Measurements from ENCODE around the gene TUT4.

Gene TUT4

DNA sequence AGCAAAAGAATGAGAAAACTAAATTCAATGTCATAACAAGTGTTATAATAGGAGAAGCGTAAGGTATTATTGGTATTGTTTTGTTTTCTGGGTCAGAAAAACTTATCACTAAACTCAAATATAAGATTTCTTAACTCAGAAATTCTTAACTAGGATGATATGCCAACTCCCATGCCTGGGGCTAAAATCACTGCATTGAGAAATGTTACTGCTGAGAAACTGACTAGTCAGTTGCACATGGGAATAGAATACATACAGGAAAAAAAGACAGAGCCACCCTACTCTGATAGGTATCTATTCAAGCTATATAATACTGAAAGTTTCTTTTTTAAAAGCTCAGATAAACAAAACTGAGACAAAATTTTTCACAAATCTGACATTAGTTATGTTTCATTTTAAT, 92.2 kb downstream of the TUT4 start:
- ATAC-seq = no peak

GRCh38 chr1:52455686-52456085, 97.2 kb downstream of the TUT4 start:
- no peak for ATAC-seq

- no peak for ATAC-seq
These were observed 98.1 kb downstream of the TUT4 start for GRCh38 chr1:52454779-52455178.

DNA sequence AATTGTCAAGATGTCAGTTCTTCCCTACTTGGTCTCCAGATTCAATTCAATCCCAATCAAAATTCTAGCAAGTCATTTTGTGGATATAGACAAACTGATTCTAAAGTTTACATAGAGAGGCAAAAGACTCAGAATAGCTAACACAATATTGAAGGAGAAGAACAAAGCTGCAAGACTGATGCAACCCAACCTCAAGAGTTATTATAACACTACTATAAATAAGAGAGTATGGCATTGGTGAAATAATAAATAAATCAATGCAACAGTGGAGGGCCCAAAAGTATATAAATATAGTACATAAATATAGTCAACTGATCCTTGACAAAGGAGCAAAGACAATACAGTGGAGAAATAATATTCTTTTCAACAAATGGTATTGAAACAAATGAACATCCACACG, 98.8 kb downstream of the TUT4 start:
- no peak for ATAC-seq

DNA sequence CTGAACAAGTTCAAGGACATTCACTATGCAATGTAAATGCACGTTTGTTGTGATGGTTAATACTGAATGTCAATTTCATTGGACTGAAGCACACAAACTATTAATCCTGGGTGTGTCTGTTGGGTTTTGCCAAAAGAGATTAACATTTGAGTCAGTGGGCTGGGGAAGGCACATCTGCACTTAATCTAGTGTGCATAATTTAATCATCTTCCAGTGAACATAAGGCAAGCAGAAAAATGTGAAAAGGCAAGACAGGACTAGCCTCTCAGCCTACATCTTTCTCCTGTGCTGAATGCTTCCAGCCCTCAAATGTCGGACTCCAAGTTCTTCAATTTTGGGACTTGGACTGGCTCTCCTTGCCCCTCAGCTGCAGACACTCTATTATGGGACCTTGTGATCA, 108.4 kb downstream of the TUT4 start:
- no peak for ATAC-seq

GRCh38 chr1:52439976-52440375, 112.9 kb downstream of the TUT4 start:
- no peak for ATAC-seq

- ATAC-seq = no peak
These were observed 116.1 kb downstream of the TUT4 start for GRCh38 chr1:52436817-52437216.

DNA sequence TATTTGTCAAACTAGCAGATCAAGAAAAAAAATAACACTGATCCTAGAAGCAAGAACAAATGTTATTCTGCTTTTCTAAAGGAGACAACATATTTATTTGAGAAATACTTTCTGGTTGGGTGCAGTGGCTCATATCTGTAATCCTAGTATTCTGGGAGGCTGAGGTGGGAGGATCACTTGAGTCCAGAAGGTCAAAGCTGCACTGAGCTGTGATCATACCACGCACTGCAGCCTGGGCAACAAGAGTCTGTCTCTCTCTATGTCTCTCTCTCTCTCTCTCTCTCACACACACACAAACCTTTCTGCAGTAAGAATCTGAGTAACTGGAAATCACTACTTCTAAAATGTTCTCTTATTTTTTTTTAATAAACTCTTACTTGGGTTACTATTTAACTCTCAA, 117.2 kb downstream of the TUT4 start:
- ATAC-seq = no peak

GRCh38 chr1:52435211-52435610, 117.7 kb downstream of the TUT4 start:
- ATAC-seq = no peak

GRCh38 chr1:52432807-52433206, 120.1 kb downstream of the TUT4 start:
- no peak for ATAC-seq

GRCh38 chr1:52427152-52427551, 125.7 kb downstream of the TUT4 start:
- no peak for ATAC-seq

GRCh38 chr1:52426371-52426770, 126.5 kb downstream of the TUT4 start:
- ATAC-seq = no peak

DNA sequence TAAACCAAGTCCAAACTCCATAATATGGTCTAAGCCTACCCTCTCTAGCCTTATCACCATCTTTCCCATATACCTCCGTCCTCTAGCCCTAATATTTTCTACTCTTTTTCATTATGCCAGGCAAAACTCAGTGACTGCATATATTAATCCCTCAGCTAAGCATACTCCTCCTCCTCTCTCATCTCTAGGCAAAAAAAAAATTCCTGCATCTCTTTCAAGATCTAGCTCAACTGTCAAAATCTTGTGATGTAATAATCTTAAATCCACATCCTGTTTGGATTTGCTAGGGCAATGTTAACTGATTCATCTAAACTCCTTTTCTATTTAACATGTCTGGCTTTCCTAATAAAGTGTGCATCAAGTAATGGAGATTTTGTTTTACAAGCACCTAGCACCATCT, 128.1 kb downstream of the TUT4 start:
- no peak for ATAC-seq

- peak; percentile 78 to 82 for ATAC-seq
These were observed 128.7 kb downstream of the TUT4 start for GRCh38 chr1:52424231-52424636.

- ATAC-seq = peak; percentile 86 to 89
These were observed 129.1 kb downstream of the TUT4 start for GRCh38 chr1:52423771-52424170.

DNA sequence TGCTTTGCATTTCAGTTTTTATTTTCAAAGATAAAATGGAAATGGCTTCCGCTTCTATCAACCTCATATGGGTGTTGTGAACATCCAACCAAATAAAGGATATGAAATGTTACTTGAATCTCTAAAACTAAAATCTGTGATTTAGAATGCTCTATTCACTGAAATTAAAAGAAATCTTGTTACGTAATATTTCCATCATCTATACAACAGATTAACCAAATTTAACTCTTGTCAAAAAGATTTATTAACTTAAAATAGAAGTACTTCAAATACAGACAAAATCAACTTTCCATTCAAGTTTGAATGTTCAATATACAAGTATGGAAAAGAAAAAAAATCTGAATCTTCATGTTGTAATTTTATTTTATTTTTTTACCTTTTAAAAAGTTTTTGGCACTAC, 129.8 kb downstream of the TUT4 start:
- no peak for ATAC-seq

- ATAC-seq = no peak
These were observed 132.2 kb downstream of the TUT4 start for GRCh38 chr1:52420713-52421112.

- no peak for ATAC-seq
These were observed 136.1 kb downstream of the TUT4 start for GRCh38 chr1:52416811-52417210.

DNA sequence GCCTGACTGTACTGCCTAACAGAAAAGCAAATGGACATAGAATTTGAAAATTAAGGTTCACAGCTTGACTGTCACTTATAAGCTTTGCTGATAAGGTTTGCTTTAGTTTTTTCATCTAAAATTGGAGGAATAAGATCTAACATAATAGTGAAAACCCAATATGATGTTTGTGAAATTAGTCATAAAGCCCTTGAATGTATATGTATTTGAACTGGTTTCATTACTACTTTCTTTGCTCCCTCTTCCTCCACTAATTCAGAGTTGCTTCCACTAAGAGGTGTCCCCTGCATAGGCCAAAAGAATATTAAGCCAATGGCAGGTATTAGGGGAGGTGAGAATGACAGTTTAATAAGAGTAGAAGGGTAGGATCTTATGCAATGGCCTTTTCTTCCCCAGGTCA, 137.9 kb downstream of the TUT4 start:
- no peak for ATAC-seq

DNA sequence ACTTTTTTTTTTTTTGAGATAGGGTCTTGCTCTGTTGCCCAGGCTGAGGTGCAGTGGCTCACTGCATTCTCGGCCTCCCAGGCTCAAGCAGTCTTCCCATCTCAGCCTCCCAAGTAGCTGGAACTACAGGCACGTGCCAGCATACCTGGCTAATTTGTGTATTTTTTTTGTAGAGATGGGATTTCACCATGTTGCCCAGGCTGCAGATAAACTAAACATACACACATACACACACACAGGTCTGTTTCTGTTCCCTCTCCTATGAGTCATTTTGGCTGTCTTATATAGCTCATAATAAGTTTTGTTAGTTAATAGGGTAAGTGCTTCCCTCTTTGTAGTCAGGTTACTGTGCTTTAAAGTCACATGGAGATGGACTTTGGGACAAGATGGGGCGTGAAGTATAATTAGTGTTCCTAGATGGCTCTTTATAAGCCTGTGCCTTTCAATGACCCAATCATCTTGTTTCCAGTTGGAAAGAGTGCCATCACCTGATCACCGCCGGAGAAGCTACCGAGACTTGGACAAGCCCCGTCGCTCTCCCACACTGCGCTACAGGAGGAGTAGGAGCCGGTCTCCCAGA, 139.4 kb downstream of the TUT4 start:
- ATAC-seq = no peak

DNA sequence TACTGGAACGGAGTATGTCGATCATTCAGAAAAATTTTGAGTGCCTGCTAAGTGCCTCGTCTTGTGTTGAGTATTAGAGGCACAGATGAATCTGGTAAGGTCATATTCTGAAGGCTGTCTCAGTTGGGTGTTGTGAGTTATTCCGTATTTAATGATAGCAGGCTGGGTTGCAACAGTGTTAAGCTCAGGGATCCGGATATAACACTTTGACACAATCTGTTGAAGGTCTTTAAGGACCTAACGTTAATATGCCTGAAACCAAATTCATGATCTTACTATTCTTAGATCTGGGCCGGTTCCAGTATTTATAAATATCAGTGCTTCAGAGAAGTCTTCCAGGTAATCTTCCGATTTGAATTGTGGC, 147.9 kb downstream of the TUT4 start:
- ATAC-seq = no peak

GRCh38 chr1:52404116-52404974, 148.5 kb downstream of the TUT4 start, which contains the start of the genes ORC1 and PRPF38A:
Gene ORC1 (minus strand): TSS chr1:52404423. CDS start chr1:52402223, 2,200 bp downstream.
Gene PRPF38A (plus strand): TSS chr1:52404602. CDS start chr1:52404750, 148 bp downstream.
- ATAC-seq = peak; percentile 94

GRCh38 chr1:52403566-52404115, 149.3 kb downstream of the TUT4 start:
- peak; percentile 57 to 65 for ATAC-seq

DNA sequence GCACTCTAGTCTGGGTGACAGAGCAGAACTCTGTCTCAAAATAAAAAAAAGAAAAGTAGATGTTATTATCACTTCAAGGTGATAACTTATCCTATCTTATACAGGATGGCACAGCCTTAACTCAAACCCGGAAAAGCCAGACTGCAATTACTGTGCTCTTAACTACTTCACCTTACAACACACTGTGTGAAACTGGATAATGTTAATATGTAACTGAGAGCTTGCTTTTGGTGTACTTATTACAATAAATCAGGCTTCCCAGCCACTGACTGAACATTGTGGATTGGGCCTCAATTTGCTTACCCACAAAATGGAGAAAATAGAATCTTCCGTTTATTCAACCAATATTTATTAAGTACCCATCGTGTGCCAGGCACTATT, 150.0 kb downstream of the TUT4 start:
- ATAC-seq = no peak

Measured in activated CD4-positive, CD25-positive, alpha-beta regulatory T cell treated with anti-CD3 and anti-CD28 coated beads, Interleukin-2, amount 50 U/mL, for 24 hours (primary cell).